K562 (cell line): ENCODE data around the gene ECD. TPM values are rescaled to one million over a fixed set of nuclear protein-coding genes. Genes with fewer than 3 reads are reported as not detected.

Experiments
- CREB5 ChIP-seq: fragments of 250-450 bp; sonication (Bioruptor Pico); IDR thresholded peaks from 2 replicates; pipeline ENCODE4 v1.5.0; 2020; ENCODE audit warnings: mild to moderate bottlenecking
- FOXK2 ChIP-seq, 2 experiments: fragments of 450-650 bp; IDR thresholded peaks in 1 of 2; conservative IDR thresholded peaks in 1 of 2; 2 replicates each; pipeline ENCODE4 v1.6.1; 2016; ENCODE audit warnings: low read depth in 2 of 2, mild to moderate bottlenecking in 1 of 2
- HNRNPH1 ChIP-seq: fragments of 200-400 bp; formaldehyde crosslinking; optimal IDR thresholded peaks from 2 replicates; pipeline ENCODE3; 2017; ENCODE audit warnings: low read depth, mild to moderate bottlenecking, low read length, moderate library complexity
- LEF1 ChIP-seq: fragments of 450-650 bp; IDR thresholded peaks from 2 replicates; pipeline ENCODE4 v1.6.1; 2016; ENCODE audit warnings: mild to moderate bottlenecking
- NFE2 ChIP-seq: IDR thresholded peaks from 2 replicates; pipeline ENCODE4 v1.6.1; 2014; ENCODE audit warnings: antibody characterized with exemption, low read depth
- POLR2AphosphoS2 ChIP-seq: IDR thresholded peaks from 2 replicates; pipeline ENCODE4 v1.6.1; 2012; ENCODE audit warnings: low read length, improper control_type of control experiment
- POLR2B ChIP-seq: fragments of 450-650 bp; IDR thresholded peaks from 2 replicates; pipeline ENCODE4 v1.6.1; 2018; ENCODE audit warnings: low read depth; ENCODE audit not compliant: partially characterized antibody
- PTRF ChIP-seq: fragments of 450-650 bp; IDR thresholded peaks from 2 replicates; pipeline ENCODE4 v1.6.1; 2016; ENCODE audit warnings: mild to moderate bottlenecking, missing genetic modification characterization, missing compliant biosample characterization
- RBM17 ChIP-seq: fragments of 200-400 bp; formaldehyde crosslinking; IDR thresholded peaks from 2 replicates; pipeline ENCODE4 v1.6.1; 2017; ENCODE audit warnings: low read depth, mild to moderate bottlenecking, low read length, borderline replicate concordance
- SNRNP70 ChIP-seq: fragments of 200-400 bp; formaldehyde crosslinking; optimal IDR thresholded peaks from 2 replicates; pipeline ENCODE3; 2017; ENCODE audit warnings: low read depth, low read length
- ZBTB2 ChIP-seq: fragments of 450-650 bp; IDR thresholded peaks from 2 replicates; pipeline ENCODE4 v1.6.1; 2016; ENCODE audit warnings: antibody characterized with exemption
- ZNF311 ChIP-seq: fragments of 250-450 bp; sonication (Bioruptor Pico); IDR thresholded peaks from 2 replicates; pipeline ENCODE4 v1.4.0; 2020; ENCODE audit warnings: mild to moderate bottlenecking, moderate library complexity
- ZNF316 ChIP-seq: fragments of 450-650 bp; IDR thresholded peaks from 2 replicates; pipeline ENCODE4 v1.6.1; 2016
- ZNF707 ChIP-seq: fragments of 250-450 bp; sonication (Bioruptor Pico); conservative IDR thresholded peaks from 2 replicates; pipeline ENCODE4 v1.8.0; 2022; ENCODE audit warnings: inconsistent platforms, mild to moderate bottlenecking, moderate library complexity
- ZZZ3 ChIP-seq: fragments of 450-650 bp; IDR thresholded peaks from 2 replicates; pipeline ENCODE4 v1.6.1; 2016; ENCODE audit warnings: antibody characterized with exemption, mild to moderate bottlenecking, moderate library complexity
- polyA plus RNA-seq, 8 experiments: library from polyadenylated mRNA; depleted of rRNA in 4 of 8; stranded (reverse) in 5 of 8; unstranded in 3 of 8; fragments of >200 nt; fragmentation: Nextera tagmentation in 2 of 8; fragmentation: Illumina TruSeq in 1 of 8; extraction: Ambion mirVana in 2 of 8; extraction: Trizol in 1 of 8; gene quantifications; 2 replicates each; pipeline versions ENCODE4 v1.2.1 to v1.2.3, GENCODE V29; 2011 to 2014; ENCODE audit warnings: inconsistent platforms in 1 of 8, missing spikeins in 1 of 8
- total RNA-seq, 7 experiments: library from RNA; depleted of rRNA in 6 of 7; stranded (reverse); fragments of >200 nt in 6 of 7; fragmentation: Illumina TruSeq in 2 of 7; extraction: Trizol in 2 of 7; gene quantifications; 2 replicates each; pipeline versions ENCODE4 v1.2.1 to v1.2.3, GENCODE V29; 2011 to 2021; ENCODE audit warnings: low replicate concordance in 1 of 7

Gene ECD
- total and polyA plus RNA-seq, 9 of the 15 experiments (the other 6 are each of a cell fraction or from before 2014, with no cell fraction given) = 33.5 to 79.9 (median 53.2) TPM

GRCh38 chr10:73096449-73097304, 71.1 kb downstream of the ECD start, which contains the start of gene P4HA1 (continued):
- TF ChIP-seq ZBTB2 = peak; percentile 95
- 0 out of 2 replicates have a peak, but pooled peaks have one; percentile 52 for TF ChIP-seq ZNF311 (CRISPR knock-in tag)
- TF ChIP-seq ZNF707 (CRISPR knock-in tag) = no peak
- no peak for TF ChIP-seq SNRNP70
- no peak for TF ChIP-seq PTRF (tag)
- no peak for TF ChIP-seq NFE2
- no peak for TF ChIP-seq RBM17
- TF ChIP-seq LEF1 = no peak
- TF ChIP-seq POLR2B = peak; percentile 96
- TF ChIP-seq FOXK2 (conservative IDR thresholded peaks at IDR 0.05 in 1 of 2, IDR thresholded peaks at IDR 0.05 in 1 of 2; ENCODE audit: low read depth in 2 of 2) = peak in 1 of 2 experiments; percentile 2; a peak in 1 of 4 replicates
- no peak for TF ChIP-seq HNRNPH1
- no peak for TF ChIP-seq CREB5
- TF ChIP-seq ZZZ3 = no peak
- peak; percentile 24 for TF ChIP-seq ZNF316
- TF ChIP-seq POLR2AphosphoS2 = peak; percentile 88; the same call in 1 of the 2 replicates
